HG02943 (cell line): ENCODE data around the gene SGIP1.
"Not testable (repeated sequence)": the region's sequence is repeated elsewhere in the genome, so short reads cannot be mapped to it uniquely, and the experiment has no call there.

ENCODE experiments used
- ATAC-seq: cut with Tn5 transposase; IDR thresholded peaks from one replicate; pipeline ENCODE4 v1.9.1; 2021; ENCODE audit warnings: mild to moderate bottlenecking, low read depth, moderate library complexity; ENCODE audit not compliant: unreplicated experiment

The SGIP1 gene

GRCh38 chr1:66758241-66758755 is 224.3 kb downstream of the SGIP1 start:
- ATAC-seq = peak; percentile 100

GRCh38 chr1:66760506-66760905 is 226.6 kb downstream of the SGIP1 start:
- no peak for ATAC-seq

GRCh38 chr1:66761221-66761620 is 227.3 kb downstream of the SGIP1 start:
- no peak for ATAC-seq

DNA sequence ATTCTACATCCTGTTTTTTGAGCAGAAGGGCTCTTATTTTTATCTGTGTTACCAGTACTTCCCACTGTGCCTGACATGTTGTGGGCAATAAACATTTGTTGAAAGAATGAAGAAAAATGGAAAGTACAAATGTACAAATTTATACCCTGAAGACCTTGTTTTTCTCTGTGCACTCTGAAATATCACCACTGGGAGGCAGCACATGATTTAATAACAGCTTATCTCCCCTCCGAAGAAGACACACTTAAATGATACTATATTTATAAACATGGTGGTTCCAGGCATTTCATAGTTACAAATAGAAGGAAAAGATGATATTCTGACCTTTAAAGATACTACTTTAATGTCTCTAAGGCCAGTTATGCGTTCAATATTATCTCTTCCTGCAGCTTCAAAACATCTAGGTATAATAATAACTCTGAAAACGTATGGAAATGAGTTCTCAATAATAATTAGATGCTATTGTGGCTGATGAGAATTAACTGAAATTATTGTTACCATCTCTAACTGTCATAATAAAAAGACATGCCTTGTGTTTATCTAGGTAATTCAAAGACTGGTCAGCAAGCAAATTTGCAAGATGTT is 231.1 kb downstream of the SGIP1 start:
- ATAC-seq = peak; percentile 58

DNA sequence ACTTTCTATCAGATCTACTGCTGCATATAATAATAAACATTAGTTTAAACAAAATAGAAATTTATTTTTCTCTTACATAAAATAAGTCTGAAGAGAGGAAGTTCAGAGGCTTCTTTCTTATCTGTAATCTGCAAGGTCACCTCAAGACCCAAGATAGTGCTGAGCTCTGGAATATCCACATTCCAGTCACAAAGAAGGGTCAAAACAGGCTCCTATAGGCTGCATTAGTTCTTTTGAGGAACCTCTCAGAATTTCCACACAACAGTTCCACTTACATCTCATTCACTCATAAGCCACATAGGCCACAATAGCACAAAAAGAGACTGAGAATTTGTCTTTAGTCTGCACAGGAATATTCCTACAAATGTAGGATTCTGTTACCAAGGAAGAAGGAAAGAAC is 233.7 kb downstream of the SGIP1 start:
- ATAC-seq = no peak

GRCh38 chr1:66768965-66769364 is 235.0 kb downstream of the SGIP1 start:
- ATAC-seq = no peak

DNA sequence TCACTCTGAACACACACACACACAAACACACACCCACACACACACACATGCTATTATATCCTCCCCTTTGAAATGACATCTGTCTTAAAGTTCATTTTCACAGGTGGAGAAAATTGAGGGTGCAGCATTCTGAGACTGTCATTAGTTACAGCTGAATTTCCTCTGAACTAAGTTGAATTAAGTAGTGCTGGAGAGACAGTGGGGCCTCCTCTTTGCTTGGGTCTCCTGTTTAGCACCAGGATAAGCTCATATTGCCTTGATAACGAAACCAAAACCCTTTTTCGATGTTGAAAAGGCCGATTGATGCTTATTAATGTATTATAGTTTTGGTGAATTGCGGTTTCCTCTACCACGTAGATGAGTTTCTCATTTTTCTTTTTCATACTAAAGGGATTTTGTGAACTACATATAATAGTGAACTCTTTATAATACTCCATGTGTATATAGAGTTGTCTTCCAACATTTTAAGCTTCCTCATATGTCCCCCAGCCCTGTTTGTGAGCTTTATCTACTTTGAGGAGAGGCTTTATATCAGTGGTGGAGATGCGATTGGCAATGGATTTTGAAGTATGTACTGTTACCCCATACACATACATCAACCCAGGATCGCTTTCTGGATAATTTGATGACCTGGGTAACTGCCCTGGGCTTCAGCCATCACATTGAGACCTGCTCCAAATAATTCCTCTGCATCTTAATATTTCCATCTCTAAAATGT is 235.7 kb downstream of the SGIP1 start:
- ATAC-seq = no peak

DNA sequence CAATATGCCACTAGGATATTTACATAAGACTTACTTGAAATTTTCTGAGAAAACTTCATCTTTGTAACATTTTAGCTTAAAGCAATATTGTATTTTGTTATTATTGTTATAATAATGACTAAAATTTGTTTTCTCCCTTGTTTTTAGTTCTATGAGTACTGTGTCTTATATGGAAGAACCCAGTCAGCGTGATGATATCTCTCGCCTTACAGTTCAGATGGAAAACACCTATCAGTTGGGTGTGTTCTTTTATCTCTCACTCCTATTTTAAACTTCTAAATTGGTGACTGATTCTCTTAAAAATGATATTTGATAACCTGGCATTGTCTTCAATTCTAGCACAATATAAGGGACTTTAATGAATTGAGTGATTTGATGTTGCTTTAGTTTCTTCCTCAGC is 236.3 kb downstream of the SGIP1 start:
- ATAC-seq = no peak

- ATAC-seq = no peak
Measured at GRCh38 chr1:66770694-66771093, 236.7 kb downstream of the SGIP1 start.

DNA sequence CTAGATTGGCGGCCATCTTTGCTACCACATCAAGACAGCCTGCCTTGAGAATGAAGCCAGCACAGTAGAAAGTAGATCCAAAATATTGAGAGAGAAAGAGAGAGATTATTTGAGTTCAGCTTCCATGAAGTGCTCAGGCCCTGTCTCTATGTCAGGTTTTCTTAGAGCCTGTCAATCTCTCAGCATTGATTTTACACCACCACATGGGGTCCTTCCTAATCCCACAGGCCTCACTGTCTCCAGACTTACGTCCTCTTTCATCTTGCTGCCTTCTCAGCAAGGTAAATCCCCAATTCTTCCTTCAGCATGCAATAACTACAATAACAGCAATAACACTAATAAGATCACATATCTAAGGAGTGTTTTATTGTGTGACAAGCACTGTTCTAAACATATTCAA is 239.3 kb downstream of the SGIP1 start:
- ATAC-seq = no peak

- no peak for ATAC-seq
Measured at GRCh38 chr1:66774438-66774837, 240.5 kb downstream of the SGIP1 start.

DNA sequence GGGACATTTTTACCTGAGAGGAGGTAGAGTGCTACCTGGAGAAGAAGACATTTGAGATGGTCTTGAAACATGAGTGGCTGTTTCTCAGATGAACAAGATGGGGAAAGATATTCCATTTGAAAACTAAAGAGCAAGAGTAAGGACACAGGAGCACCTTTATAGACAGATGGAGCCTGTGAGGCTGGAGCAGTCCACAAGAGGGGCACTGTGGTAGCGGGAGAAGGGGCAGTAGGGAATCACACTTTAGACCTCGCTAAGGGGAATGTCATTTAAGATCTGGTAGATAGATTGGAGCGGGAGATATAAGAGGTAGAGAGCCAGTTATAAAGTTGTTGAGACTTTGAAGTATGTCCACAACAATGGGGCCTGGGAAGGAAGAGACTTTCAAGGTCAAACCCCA is 241.7 kb downstream of the SGIP1 start:
- no peak for ATAC-seq

- ATAC-seq = no peak
Measured at GRCh38 chr1:66777831-66778230, 243.9 kb downstream of the SGIP1 start.

GRCh38 chr1:66778266-66778665 is 244.3 kb downstream of the SGIP1 start:
- ATAC-seq = no peak

DNA sequence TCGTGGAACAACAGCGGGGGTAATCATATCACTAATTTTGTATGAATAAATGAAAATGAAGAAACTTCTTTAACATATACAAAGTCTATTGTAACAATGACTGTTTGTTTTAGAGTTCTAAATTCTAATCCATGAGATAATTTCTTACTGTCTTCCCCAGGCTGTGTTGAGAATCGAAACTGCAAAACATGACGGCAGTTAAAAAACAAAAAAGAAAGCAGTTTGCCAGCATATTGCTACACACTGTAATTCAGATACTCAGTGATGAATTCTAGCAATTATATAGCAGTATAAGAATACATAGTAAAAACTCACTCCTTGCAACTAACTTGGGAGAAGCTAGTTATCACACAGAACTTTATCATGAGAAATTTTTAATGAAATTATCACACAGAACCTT is 245.0 kb downstream of the SGIP1 start:
- ATAC-seq = no peak

DNA sequence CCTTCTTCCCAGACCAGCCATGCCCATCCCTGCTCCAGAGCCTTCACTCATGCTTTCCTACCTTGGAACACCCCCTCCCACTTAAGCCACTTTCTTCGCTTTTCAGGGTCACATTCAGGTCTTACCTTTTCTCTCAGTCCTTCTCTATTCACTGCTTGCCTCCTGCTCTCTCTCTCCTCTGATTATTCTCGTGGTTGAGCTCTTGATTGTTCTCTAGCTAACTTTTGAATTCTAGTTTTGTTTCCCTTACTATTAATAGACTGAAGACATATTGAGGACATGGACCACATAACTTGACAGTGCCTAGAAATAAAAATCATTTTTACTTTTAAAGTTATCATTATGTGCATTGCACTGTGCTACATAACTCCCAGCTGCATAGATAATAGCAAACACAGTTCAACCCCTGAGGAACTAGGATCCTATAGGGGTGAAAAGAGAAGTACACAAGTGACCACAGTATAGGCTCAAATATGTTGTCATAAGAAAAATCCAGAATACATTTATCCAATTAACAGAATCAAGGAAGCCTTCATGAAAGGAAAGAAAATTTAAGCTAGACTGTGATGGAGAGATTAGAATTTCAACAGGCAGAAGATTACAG is 245.6 kb downstream of the SGIP1 start:
- no peak for ATAC-seq

GRCh38 chr1:66785800-66786199 is 251.8 kb downstream of the SGIP1 start:
- ATAC-seq = not testable (repeated sequence)

- ATAC-seq = no peak
Measured at GRCh38 chr1:66787641-66788040, 253.7 kb downstream of the SGIP1 start.

- no peak for ATAC-seq
Measured at GRCh38 chr1:66788231-66788939, 254.4 kb downstream of the SGIP1 start.

- no peak for ATAC-seq
Measured at GRCh38 chr1:66791621-66792610, 258.0 kb downstream of the SGIP1 start.
